Measurements from ENCODE around the gene SMIM44. TPM values are rescaled to one million over a fixed set of nuclear protein-coding genes. Genes with fewer than 3 reads are reported as not detected.

SMIM44 gene
- total RNA-seq, 1 experiment from 2014 or later = not detected

DNA sequence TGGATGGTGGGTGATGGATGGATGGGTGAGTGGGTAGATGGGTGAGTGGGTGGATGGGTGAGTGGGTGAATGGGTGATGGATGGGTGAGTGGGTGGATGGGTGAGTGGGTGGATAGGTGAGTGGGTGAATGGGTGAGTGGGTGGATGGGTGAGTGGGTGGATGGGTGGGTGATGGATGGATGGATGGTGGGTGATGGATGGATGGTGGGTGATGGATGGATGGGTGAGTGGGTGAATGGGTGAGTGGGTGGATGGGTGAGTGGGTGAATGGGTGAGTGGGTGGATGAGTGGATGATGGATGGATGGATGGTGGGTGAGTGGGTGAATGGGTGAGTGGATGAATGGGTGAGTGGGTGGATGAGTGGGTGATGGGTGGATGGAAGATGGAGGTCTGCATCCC, 5.7 kb downstream of the SMIM44 start:
- Histone ChIP-seq H2BK12ac (ENCODE audit: insufficient read length, low read depth, low read length) (no peak overlapping the region), H3K56ac (ENCODE audit: insufficient read length, low read depth, low read length) (no peak overlapping the region), H3K14ac (ENCODE audit: insufficient read depth, low read length) (no peak overlapping the region), H4K91ac (ENCODE audit: insufficient read length, low read depth, low read length) (no peak overlapping the region), H3K4me2 (ENCODE audit: insufficient read depth, insufficient read length, low read length) (no peak overlapping the region), H4K20me1 (ENCODE audit: control insufficient read depth, insufficient read depth, insufficient read length) (no peaks in the 10 kb centered on the region), H3K23me2 (ENCODE audit: insufficient read length, low read depth, low read length, poor library complexity, severe bottlenecking) (peaks cover 4% of the 10 kb centered on the region), H3K9me3 (ENCODE audit: control insufficient read depth, low read depth, low read length) (no peaks in the 10 kb centered on the region), H3K79me1 (ENCODE audit: insufficient read depth, low read depth, low read length, poor library complexity, severe bottlenecking) (no peaks in the 10 kb centered on the region), H3K18ac (ENCODE audit: insufficient read length, low read depth, low read length) (no peak overlapping the region), H3K23ac (ENCODE audit: insufficient read length, low read depth, low read length) (no peak overlapping the region), H2AK5ac (ENCODE audit: insufficient read length, low read length) (no peak overlapping the region), H2BK15ac (ENCODE audit: low read depth, low read length) (no peak overlapping the region), H3K9ac (ENCODE audit: extremely low read depth, insufficient read length, low read length) (no peak overlapping the region), H3K4me1 (ENCODE audit: insufficient read depth, low read length) (no peaks in the 10 kb centered on the region), H3T11ph (ENCODE audit: low read length) (no peak overlapping the region), H2BK20ac (ENCODE audit: low read depth, low read length, poor library complexity, severe bottlenecking) (no peak overlapping the region), H2BK5ac (ENCODE audit: insufficient read length, low read length) (no peak overlapping the region), H2AFZ (ENCODE audit: low read length) (no peak overlapping the region), H2BK120ac (ENCODE audit: low read depth, low read length, poor library complexity, severe bottlenecking) (no peak overlapping the region), H4K5ac (ENCODE audit: insufficient read length, low read depth, low read length) (no peak overlapping the region), H4K8ac (replicated peaks; ENCODE audit: insufficient read length, low read depth, low read length) (no peak overlapping the region), H3K79me2 (ENCODE audit: insufficient read depth, low read length) (no peaks in the 10 kb centered on the region), H3K4ac (ENCODE audit: low read depth, low read length) (no peak overlapping the region), H3K27ac (ENCODE audit: insufficient read length, low read depth, low read length) (no peak overlapping the region), H3K27me3 (ENCODE audit: insufficient read depth, low read length) (no peaks in the 10 kb centered on the region)
- no peak for DNase-seq
- Mint-ChIP-seq H3K4me1 (peaks cover 8 to 23% of the 10 kb centered on the region in 2 experiments), H3K27me3 (ENCODE audit: low read depth) (peaks cover 7% of the 10 kb centered on the region), H3K27ac (no peak overlapping the region), H3K4me3 (no peak overlapping the region), H3K36me3 (ENCODE audit: insufficient read depth in 1 of 3, low read depth in 3 of 3) (no peaks in the 10 kb centered on the region; a peak in 1 of 7 replicates), H3K9me3 (0 out of 5 replicates have a peak, but pooled peaks cover 0 to 8% of the 10 kb centered on the region in 2 experiments)
- TF ChIP-seq, protein P1, sequence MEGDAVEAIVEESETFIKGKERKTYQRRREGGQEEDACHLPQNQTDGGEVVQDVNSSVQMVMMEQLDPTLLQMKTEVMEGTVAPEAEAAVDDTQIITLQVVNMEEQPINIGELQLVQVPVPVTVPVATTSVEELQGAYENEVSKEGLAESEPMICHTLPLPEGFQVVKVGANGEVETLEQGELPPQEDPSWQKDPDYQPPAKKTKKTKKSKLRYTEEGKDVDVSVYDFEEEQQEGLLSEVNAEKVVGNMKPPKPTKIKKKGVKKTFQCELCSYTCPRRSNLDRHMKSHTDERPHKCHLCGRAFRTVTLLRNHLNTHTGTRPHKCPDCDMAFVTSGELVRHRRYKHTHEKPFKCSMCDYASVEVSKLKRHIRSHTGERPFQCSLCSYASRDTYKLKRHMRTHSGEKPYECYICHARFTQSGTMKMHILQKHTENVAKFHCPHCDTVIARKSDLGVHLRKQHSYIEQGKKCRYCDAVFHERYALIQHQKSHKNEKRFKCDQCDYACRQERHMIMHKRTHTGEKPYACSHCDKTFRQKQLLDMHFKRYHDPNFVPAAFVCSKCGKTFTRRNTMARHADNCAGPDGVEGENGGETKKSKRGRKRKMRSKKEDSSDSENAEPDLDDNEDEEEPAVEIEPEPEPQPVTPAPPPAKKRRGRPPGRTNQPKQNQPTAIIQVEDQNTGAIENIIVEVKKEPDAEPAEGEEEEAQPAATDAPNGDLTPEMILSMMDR (conservative IDR thresholded peaks at IDR 0.05) = no peak
